Stimulated activated naive CD4-positive, alpha-beta T cell treated with Interleukin-2 at 50 U/mL for 16 hours (primary cell): Measurements from ENCODE around the gene DNM3.

Source experiments
- DNase-seq: peaks from one replicate; lab custom pipeline; 2025; lab: John Stamatoyannopoulos, UW

DNM3 gene

DNA sequence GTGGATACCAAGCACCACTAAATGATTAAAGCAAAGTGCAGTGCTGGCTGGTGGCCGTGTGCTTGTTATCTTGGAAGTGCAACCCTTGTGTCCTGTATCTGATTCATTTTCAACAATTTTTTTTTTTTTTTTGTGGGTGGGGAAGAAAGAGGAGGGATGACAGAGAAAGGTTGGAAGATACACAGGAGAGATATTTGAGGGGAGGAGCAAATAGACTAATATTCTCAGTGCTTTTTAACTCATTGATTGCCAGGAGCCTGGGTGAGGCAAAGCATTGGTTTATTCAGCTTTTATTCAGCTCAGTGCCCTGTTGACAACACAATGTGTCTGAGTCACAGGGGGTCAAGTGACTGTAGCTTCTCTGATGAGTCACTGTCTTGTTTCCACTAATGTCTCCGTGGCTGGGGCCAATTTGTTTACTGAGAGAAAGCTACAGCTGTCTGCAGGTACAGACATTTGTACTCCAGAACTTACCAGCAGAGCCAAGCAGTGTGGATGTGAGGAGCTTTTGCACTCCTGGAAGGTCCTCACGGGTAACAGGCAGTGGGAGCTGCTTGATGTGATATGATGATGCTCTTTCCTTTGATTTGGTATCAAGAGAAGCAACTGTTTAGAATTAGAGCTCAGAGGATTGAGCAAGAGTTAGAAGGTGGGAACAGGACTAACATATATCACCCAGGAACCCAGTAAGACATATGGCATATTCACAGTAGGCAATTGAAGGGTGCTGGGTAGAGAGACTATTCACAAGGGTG, 23.6 kb upstream of the DNM3 start:
- DNase-seq, result peak; percentile 34

DNA sequence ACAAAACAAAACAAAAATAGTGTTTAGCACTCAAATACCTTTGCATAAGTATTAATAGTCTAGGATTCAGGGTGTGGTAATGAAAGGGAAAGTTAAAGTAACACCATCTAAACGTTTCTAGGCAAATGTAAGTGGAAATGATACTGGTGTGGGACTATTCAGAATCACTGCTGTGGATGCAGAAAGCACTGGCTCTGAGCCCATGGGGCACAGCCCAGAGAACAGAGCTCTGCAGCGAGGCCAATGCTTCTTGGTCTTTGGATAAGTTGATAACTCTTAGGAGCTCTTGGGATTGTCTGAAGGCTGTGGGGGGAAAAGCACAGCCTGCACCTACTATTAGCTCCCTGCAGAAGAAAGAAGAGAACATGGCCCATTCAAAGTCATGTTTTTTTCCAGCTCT, 21.4 kb upstream of the DNM3 start:
- DNase-seq, result no peak

- DNase-seq, result no peak
Observed at GRCh38 chr1:171826973-171827372, 14.3 kb upstream of the DNM3 start.

DNA sequence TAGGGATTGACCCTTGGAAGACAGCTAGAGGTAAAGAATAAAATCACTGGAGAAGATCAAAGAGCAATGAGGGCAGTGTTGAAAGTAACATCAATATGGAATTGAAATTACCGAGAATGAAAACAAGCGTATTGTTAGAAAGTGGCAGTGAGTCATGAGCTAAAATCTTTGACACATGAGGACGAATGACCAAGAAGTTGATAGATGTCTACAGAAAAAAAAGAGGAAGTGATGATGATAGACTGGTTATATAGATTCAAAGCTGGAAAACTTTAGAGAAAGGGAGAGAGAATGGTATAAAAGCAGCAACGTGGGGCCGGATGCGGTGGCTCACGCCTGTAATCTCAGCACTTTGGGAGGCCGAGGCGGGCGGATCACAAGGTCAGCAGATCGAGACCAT, 12.5 kb upstream of the DNM3 start:
- no peak for DNase-seq

DNA sequence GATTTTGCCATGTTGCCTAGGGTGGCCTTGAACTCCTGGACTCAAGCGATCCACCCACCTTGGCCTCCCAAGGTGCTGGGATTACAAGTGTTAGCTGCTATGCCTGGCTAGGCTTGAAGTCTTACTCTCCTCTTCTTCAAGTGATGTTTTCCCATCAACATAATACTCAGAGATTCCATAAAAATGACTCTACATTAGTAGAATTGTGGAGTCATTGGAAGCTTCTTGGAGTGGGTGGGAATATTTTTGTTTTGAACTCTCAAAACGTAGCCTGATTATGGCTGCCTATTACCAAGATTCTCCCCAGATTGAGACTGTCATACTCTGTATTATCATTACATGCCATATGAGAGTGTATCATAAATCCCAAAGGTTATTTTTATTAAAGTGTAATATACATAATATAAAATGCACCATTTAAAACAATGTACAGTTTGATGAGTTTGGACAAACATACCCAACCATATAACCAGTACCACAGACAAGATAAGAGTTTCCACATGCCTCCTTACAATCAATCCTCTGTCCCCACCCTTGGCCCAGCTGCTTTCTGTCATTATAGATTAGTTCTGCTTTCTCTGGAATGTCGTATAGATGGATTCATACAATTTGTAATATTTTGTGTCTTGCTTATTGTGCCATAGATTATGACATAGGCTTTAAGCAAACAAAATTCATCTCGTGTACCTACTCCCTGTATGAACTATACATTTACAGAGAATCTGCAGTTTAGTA, 8.0 kb upstream of the DNM3 start:
- DNase-seq, result no peak

DNA sequence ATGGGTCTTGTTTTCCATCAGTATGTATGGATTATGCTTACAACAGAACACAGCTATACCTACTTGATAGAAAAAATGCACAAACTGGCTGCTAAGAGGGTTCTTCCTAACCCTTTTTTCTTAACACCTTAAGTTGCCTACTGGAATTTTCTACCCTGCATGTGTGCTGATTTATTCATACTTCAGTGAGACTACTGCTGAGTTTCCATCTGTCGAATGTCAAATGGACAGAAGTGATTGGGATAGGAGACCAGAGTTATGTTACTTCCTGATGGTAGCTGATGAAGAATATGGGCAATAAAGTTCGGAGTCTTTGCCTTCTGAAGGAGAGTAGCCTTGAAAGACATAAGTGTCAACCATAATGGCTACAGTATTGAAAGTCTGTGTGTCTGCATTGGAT, 6.5 kb upstream of the DNM3 start:
- no peak for DNase-seq

DNA sequence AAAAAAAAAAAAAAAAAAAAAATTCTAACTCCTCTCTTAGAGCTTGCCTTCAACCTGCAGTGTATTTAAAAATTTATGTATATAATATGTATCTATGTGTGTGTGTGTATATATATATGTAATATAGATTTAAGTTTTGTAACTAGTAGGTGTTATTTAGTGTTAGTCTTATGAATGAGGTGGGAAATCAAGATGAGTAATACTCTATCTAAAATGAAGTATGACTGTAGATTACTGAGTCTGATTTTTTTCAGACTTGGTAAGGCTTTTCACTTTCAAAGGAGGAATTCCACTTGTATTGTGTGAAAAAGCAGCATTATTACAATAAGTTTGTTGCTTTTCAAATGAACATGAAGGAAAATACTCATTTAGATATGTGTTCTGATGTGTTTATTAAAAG, 5.4 kb upstream of the DNM3 start:
- DNase-seq, result no peak

GRCh38 chr1:171841931-171842761, 848 bp downstream of the DNM3 start:
- DNase-seq, result peak; percentile 2

- DNase-seq, result no peak
Observed at GRCh38 chr1:171844381-171844780, 3.1 kb downstream of the DNM3 start.

- no peak for DNase-seq
Observed at GRCh38 chr1:171845998-171846397, 4.7 kb downstream of the DNM3 start.

- DNase-seq, result no peak
Observed at GRCh38 chr1:171849245-171849898, 8.1 kb downstream of the DNM3 start.

DNA sequence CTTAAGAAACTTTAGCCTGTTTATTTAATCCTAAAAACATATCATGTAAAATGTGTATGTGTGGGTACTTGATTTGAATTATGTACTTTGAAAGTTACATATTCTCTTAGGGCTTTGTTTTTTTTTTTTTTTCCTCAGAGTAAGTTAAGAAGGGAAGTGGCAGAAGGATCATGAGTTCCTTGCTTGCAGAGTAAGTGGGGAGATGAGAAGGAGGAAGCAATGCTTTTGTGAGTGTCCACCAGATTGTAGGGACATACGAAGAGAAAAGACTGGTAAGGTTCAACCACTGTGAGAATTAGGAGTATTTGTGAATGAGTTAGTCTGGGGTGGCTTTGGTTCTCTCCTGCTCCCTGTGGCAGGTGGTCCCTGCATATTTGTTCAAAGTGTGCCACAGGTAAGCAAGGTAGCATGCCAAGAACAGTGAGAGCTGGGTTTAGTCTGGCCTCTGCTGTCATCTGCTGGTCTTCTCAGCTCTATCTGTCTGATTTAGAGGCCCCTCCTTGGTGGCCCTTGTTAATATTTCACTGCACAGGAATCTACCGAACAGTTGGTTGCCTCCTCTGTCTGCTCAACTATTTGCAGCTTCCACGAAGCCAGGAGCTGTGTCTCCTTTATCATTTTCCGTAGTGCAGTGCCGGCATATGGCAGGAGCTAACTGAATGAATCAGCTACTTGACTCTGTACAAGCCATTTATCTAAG, 9.5 kb downstream of the DNM3 start:
- no peak for DNase-seq

DNA sequence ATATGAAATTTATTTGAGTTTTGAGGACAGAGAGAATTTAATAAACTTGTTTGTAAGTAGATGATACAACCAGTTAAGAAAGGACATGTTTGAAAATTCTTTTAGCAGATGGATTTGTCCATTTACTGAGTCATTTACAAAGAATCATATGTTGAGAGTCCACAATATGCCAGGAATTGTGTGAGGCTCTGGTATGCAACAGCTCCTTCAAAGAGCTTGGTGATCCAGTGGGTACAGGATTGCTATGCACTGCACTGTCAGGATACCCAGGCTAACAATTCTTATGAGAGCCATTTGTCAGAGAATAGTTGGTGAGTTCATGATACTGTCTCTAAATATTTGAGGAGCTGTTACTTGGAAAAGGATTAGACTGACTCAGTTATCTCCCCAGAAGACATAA, 11.0 kb downstream of the DNM3 start:
- DNase-seq, result no peak

DNA sequence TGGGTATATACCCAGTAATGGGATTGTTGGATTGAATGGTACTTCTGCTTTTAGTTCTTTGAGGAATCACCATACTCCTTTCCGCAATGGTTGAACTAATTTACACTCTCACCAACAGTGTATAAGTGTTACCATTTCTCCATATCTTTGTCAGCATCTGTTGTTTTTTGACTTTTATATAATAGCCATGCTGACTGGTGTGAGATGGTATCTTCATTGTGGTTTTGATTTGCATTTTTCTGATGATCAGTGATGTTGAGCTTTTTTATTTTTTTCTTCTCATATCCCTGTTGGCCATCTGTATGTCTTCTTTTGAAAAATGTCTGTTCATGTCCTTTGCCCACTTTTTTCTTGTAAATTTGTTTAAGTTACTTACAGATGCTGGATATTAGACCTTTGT, 14.1 kb downstream of the DNM3 start:
- DNase-seq, result no peak

DNA sequence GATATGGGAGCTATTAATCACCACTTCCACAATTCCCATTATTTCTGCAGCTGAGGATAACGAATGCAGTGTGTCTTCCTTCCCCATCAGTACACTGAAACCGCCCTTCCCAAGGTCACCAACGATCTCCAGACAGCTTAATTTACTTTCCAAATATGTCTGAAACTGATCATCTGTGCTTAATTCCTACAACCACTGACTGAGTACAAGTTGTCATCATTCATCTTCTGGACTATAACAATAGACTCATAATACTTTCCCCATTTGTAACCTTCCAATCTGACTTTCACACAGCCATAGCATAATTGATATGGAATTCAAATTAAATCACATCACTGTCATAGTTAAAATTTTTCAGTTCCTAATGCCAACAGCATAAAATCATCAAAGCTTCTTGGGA, 17.4 kb downstream of the DNM3 start:
- DNase-seq, result no peak

- DNase-seq, result no peak
Observed at GRCh38 chr1:171860696-171861095, 19.4 kb downstream of the DNM3 start.

DNA sequence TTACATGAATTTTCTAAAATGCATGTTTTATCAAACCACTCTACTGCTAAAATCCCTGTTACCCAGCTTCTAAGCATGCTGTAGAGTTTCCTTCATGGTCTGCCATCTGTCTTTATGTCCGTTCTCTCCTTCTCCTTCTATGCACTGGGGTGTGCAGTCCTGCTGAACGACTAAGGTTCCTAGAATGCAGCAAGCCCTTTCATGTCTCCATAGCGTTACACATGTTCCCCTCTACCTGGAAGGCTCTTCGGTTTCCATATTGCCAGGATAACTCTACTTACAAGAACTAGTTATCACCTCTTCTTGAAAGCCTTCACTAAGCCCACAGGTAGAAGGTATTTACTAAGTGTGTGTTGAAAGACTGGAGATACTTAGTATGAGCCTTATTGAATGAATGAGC, 22.2 kb downstream of the DNM3 start:
- DNase-seq, result no peak

GRCh38 chr1:171864308-171864707, 23.0 kb downstream of the DNM3 start:
- no peak for DNase-seq

- no peak for DNase-seq
Observed at GRCh38 chr1:171865106-171865505, 23.8 kb downstream of the DNM3 start.

DNA sequence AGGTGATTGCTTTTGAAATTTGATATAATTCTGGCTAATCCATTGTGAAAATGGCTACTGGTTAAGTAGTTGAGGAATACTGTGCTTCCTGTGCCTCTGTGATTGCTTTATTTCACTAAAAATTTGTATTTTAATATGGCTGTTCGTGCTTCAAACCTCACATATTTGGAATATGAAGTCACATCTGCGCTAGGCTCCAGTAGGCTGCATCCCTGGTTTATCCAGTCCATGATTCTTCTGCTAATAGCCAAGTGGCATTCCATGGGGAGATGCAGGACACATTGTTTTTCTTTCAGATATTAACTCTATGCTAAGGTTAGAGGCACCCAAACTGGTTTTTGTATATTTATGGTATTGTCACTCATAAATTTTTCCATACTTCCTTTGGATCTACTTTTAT, 25.9 kb downstream of the DNM3 start:
- DNase-seq, result no peak

GRCh38 chr1:171868217-171868803, 27.0 kb downstream of the DNM3 start:
- DNase-seq, result no peak
